Activated naive CD4-positive, alpha-beta T cell treated with anti-CD3 and anti-CD28 coated beads for 36 hours (primary cell): Measurements from ENCODE around the gene SOAT1. TPM values are rescaled to one million over a fixed set of nuclear protein-coding genes. Genes with fewer than 3 reads are reported as not detected.
"Not testable (repeated sequence)": the region's sequence is repeated elsewhere in the genome, so short reads cannot be mapped to it uniquely, and the experiment has no call there.

Experiments used
- CTCF ChIA-PET: fragments of 350-600 bp; sonication (Branson Sonifier 250); formaldehyde crosslinking; loops from one replicate; lab custom pipeline; 2021; ENCODE audit warnings: antibody characterized with exemption; lab: Charles Lee
- DNase-seq: peaks from one replicate; pipeline ENCODE4 v3.0.0-alpha.2; 2020
- H3K27ac Mint-ChIP-seq: one replicate; pipeline ENCODE4 v1.8.0; 2021; ENCODE audit warnings: mild to moderate bottlenecking, mixed read lengths
- H3K27me3 Mint-ChIP-seq: one replicate; pipeline ENCODE4 v1.8.0; 2021; ENCODE audit warnings: low read depth, mixed read lengths
- H3K36me3 Mint-ChIP-seq: one replicate; pipeline ENCODE4 v1.8.0; 2021; ENCODE audit warnings: low read depth, mixed read lengths
- H3K4me1 Mint-ChIP-seq: one replicate; pipeline ENCODE4 v1.8.0; 2021; ENCODE audit warnings: low read depth, mixed read lengths
- H3K4me3 Mint-ChIP-seq: one replicate; pipeline ENCODE4 v1.8.0; 2021; ENCODE audit warnings: mild to moderate bottlenecking, moderate library complexity, mixed read lengths
- H3K9me3 Mint-ChIP-seq: one replicate; pipeline ENCODE4 v1.8.0; 2021; ENCODE audit warnings: mixed read lengths
- intact Hi-C: fragments of 100-400 bp; cut with micrococcal nuclease; formaldehyde crosslinking; loops from one replicate; pipeline ENCODE4 v1.15.1; 2023
- total RNA-seq, 2 experiments: library from RNA; stranded (reverse); gene quantifications; one replicate each; pipeline ENCODE4 v1.2.3, GENCODE V29; 2021

SOAT1 gene
- 10 to 100 TPM; 38.8 to 42.4 TPM for total RNA-seq

DNA sequence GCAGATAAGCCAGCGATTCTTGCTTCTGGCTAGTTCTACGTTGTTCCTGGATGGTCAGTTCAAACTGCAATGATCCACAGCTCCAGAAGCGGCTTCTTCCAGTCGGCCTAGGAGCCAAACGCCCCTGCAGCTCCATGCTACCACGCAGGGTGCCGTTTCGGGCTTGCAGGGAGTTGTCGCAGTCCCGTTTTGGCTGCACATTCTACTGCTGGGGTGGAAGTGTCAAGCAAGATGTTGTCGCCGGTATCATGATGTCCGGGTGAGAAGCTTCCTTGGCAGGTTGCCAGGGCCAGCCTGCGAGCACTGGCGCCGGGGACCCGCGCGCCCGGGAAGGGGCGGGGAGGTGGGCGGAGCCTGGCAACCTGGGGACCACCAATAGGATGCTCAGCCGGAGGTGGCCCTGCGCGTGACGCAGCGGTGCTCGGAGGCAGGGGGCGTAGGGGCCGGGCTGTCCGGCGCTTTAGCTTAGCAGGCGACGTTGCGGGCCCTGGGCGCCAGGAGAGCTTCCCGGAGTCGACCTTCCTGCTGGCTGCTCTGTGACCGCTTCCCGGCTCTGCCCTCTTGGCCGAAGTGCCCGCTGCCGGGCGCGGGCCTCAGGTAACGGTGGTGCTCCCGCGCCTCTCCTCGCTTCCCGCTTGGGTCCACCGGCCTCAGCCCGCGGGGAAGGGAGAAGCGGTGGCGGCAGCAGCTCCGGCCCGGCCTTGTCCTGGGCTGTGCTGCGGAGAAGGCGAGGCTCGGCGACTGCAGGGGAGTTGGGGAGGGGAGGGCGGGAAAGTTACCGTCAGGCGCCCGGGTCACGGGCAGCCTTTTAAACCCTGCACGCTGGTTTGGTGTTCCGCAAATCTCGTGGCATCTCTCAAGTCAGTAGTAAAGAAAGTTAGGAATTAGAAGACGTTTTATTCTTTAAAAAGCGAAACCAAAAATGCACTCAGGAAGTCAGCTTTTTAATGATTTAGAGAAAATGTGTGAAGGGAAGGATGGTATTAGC lies at the start of gene SOAT1:
Gene SOAT1, plus strand, starts transcription at position 458 of the 988 bp plus-strand sequence. CDS start 8,888 bp downstream, outside the sequence.
- H3K27ac Mint-ChIP-seq: peak within 1 kb of the TSS; percentile 89
- CTCF ChIA-PET: interaction anchor here (0.5 to 3.2 kb wide), 14 partner anchors 7 to 214 kb away, joined by 3 to 13 read pairs (median 3); partner anchors contain the start of gene AXDND1
- peaks cover 8% of the 10 kb centered on the region for H3K36me3 Mint-ChIP-seq
- intact Hi-C loops: loop anchor here (1.0 to 5.0 kb wide), 11 partner anchors 41 to 751 kb away; partner anchors contain the start of genes AXDND1, CEP350, RALGPS2 and TOR1AIP1
- no peaks in the 10 kb centered on the region for H3K27me3 Mint-ChIP-seq
- no peaks in the 10 kb centered on the region for H3K9me3 Mint-ChIP-seq
- H3K4me3 Mint-ChIP-seq: peak within 1 kb of the TSS; percentile 93
- DNase-seq: peak; percentile 93
- peaks cover 44% of the 10 kb centered on the region for H3K4me1 Mint-ChIP-seq

DNA sequence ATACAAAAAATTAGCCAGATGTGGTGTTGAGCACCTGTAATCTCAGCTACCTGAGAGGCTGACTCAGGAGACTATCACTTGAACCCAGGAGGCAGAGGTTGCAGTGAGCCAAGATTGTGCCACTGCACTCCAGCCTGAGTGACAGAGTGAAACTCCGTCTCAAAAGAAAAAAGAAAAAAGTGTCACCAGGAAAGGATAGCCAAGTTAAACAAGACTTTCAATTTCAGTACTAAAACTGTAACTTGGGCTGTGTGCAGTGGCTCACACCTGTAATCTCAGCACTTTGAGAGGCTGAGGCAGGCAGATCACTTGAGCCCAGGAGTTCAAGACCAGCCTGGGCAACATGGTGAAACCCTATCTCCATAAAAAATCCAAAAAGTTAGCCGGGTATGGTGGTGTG lies 48.2 kb upstream of the SOAT1 start:
- H3K27me3 Mint-ChIP-seq, H3K36me3 Mint-ChIP-seq, H3K4me3 Mint-ChIP-seq, DNase-seq, H3K27ac Mint-ChIP-seq, H3K4me1 Mint-ChIP-seq, H3K9me3 Mint-ChIP-seq, intact Hi-C loops, CTCF ChIA-PET: not testable (repeated sequence)

DNA sequence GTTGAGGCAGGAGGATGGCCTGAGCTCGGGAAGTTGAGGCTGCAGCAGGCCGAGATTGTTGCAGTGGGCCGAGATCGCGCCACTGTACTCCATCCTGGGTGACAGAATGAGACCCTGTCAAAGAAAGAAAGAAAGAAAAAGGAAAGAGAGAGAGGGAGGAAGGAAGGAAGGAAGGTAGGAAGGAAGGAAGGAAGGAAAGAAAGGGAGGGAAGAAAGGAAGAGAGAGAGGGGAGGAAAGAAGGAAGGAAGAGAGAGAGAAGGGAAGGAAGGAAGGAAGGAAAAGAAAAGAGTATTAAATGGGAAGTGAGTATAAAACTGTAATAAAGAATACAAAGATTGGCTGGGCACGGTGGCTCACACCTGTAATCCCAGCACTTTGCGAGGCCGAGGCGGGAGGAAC lies 45.7 kb upstream of the SOAT1 start:
- no peak overlapping the region for H3K27ac Mint-ChIP-seq
- no peak overlapping the region for H3K4me3 Mint-ChIP-seq
- H3K9me3 Mint-ChIP-seq: no peaks in the 10 kb centered on the region
- no peaks in the 10 kb centered on the region for H3K4me1 Mint-ChIP-seq
- H3K36me3 Mint-ChIP-seq: no peaks in the 10 kb centered on the region
- no peaks in the 10 kb centered on the region for H3K27me3 Mint-ChIP-seq
- intact Hi-C loops: no loop called here
- CTCF ChIA-PET: interaction anchor here (0.7 to 1.7 kb wide), 4 partner anchors 10 to 127 kb away, joined by 3 to 4 read pairs (median 4); partner anchors contain the start of gene AXDND1
- DNase-seq: no peak

DNA sequence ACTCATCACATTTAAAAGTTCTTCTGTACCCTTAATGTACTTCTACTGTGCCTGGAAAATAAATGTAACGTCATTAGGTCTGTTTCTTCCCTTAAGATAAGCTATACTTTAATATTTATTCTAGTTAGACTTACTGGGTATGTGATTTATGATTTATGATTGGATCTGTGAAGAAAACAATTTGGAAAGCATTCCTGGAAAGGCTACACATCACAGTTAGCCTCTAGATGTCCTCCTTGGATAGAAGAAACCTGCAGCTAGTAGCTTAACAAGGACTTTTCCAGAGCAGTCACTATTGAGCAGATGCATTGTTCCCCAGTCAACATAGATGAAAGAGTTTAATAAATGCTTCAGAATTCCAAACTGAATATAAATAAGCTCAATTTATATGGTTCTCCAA lies 41.9 kb upstream of the SOAT1 start:
- Mint-ChIP-seq H3K27me3 (no peaks in the 10 kb centered on the region), H3K36me3 (no peaks in the 10 kb centered on the region), H3K4me1 (no peaks in the 10 kb centered on the region), H3K9me3 (no peaks in the 10 kb centered on the region), H3K27ac (no peak overlapping the region), H3K4me3 (no peak overlapping the region)
- intact Hi-C loops: loop anchor here (1.0 to 5.0 kb wide), 2 partner anchors 41 to 118 kb away; partner anchors contain the start of gene SOAT1
- no peak for DNase-seq
- CTCF ChIA-PET: interaction anchor here (0.6 to 3.6 kb wide), 8 partner anchors 11 to 146 kb away, joined by 3 to 14 read pairs (median 4); no protein-coding TSS in a partner anchor

DNA sequence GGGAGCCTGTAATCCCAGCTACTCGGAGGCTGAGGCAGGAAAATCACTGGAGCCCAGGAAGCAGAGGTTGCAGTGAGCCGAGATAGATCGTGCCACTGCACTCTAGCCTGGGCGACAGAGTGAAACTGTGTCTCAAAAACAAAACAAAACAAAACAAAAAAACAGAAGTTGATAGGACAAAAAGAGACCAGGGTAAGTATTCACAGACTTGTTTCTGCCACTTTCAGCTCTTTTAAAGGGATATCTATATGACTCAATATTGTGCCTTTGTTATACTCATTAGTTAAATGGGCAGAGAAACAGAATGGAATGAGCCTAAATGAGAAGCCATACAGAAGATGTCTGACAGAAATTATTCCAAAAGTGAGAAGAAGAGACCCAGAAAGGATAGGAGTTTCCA lies 41.0 kb upstream of the SOAT1 start:
- CTCF ChIA-PET: interaction anchor here (0.8 to 3.6 kb wide), 6 partner anchors 10 to 118 kb away, joined by 3 to 14 read pairs (median 4); no protein-coding TSS in a partner anchor
- Mint-ChIP-seq H3K27ac (no peak overlapping the region), H3K4me3 (no peak overlapping the region)

DNA sequence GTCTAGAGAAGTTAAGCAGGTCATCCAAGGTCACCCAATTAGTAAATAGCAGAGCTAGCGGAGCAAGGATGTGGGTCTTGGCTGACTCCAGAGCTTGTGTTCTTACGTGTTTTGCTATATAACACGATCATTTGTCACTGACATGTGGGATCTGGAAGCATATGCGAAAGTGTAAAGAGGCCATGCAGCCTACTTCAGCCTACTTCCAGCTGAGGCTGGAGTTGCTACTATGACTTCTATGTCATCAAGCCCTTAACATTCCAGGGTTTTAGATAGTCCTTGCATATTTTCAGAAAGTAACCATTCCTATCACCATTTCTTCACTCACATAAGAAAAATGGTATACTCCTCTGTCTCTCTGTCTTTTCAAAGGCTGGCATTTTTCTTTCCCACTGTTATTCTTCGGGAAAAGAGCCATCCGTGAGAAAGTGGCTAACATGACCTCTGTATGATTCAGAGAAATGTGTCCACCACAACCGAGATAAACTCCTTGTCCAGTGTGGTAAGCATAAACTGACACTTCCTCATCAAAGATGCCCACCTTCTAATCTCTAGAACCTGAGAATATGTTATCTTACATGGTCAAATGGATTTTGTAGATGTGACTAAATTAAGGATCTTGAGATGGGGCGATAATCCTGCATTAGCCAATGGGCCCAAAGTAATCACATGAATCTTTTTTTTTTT lies 40.2 kb upstream of the SOAT1 start:
- CTCF ChIA-PET: interaction anchor here (1.1 to 1.5 kb wide), 2 partner anchors 16 to 116 kb away, joined by 3 to 5 read pairs; no protein-coding TSS in a partner anchor
- Mint-ChIP-seq H3K4me3 (no peak overlapping the region), H3K27me3 (no peaks in the 10 kb centered on the region), H3K4me1 (no peaks in the 10 kb centered on the region), H3K9me3 (no peaks in the 10 kb centered on the region), H3K36me3 (no peaks in the 10 kb centered on the region), H3K27ac (no peak overlapping the region)
- DNase-seq: no peak
- intact Hi-C loops: loop anchor here (5.0 kb wide), 1 partner anchor 39 kb away; the partner anchor contains the start of gene SOAT1

More for the DNA sequence above, 41.0 kb upstream of the SOAT1 start:
- no peaks in the 10 kb centered on the region for H3K36me3 Mint-ChIP-seq
- no peaks in the 10 kb centered on the region for H3K4me1 Mint-ChIP-seq
- H3K9me3 Mint-ChIP-seq: no peaks in the 10 kb centered on the region
- H3K27me3 Mint-ChIP-seq: no peaks in the 10 kb centered on the region
- DNase-seq: no peak
- intact Hi-C loops: loop anchor here (5.0 kb wide), 1 partner anchor 40 kb away; the partner anchor contains the start of gene SOAT1

DNA sequence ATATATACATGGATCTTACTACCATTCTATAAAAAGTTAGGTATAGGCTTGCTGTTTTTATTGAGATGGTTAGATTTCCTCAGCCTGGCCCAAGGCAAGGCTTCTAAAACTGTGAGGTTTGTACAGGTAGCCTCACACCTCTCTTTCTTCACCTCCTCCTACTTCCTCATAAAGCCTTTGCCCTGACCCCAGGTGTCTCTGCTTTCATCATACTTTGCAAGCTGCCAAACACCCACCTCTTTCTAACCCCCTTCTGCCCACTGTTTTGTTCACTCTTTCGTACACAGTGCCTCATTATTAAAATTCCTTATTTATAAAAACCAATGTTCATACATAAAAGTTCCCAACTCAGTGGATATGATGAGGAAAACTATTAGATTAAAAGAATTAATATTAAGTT lies 31.4 kb upstream of the SOAT1 start:
- intact Hi-C loops: no loop called here
- Mint-ChIP-seq H3K4me1 (no peaks in the 10 kb centered on the region), H3K4me3 (no peak overlapping the region), H3K27ac (no peak overlapping the region), H3K36me3 (no peaks in the 10 kb centered on the region), H3K9me3 (no peaks in the 10 kb centered on the region), H3K27me3 (no peaks in the 10 kb centered on the region)
- DNase-seq: no peak
- CTCF ChIA-PET: no interaction called here

DNA sequence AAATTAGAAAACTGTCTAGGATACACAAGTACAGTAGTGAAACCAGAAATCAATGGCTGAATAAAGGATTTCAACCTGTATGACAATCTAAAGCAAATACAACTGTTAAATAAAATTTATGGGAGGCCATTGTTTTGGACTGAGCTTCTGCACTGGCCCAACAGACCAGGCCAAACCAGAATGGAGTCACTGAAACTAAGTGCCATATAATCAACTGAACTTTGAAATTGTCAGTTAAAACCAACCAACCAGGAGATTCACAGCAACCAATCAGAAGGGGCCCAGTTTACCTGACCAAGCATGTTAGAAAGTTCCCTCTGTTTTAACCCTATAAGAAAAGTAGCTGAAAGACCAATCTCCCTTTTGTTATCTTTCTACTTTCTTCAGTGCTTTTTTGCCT lies 30.5 kb upstream of the SOAT1 start:
- H3K4me3 Mint-ChIP-seq: no peak overlapping the region
- no peak for DNase-seq

DNA sequence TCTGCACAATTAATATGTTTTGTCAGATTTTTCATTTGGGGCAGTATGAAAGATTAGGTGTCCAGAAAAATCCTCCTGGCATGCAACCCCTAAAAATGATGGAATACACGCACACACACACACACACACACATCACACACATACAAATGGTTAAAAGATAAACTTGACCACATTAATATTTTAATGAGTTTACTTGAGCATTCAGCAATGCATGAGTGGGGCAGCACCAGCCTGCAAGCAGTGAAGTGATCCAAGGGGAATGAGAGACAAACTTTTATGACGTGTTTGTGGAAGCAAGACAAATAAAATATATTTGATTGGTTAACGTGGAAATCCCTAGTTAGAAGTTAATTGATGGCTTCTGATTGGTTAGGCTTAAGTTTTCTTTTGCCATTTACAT lies 29.1 kb upstream of the SOAT1 start:
- Mint-ChIP-seq H3K9me3 (no peaks in the 10 kb centered on the region), H3K27me3 (no peaks in the 10 kb centered on the region), H3K4me1 (no peaks in the 10 kb centered on the region), H3K27ac (no peak overlapping the region), H3K36me3 (no peaks in the 10 kb centered on the region), H3K4me3 (no peak overlapping the region)
- intact Hi-C loops: no loop called here
- DNase-seq: no peak
- CTCF ChIA-PET: no interaction called here

More for the DNA sequence above, 30.5 kb upstream of the SOAT1 start:
- CTCF ChIA-PET: interaction anchor here (0.6 to 0.9 kb wide), 3 partner anchors 11 to 1798 kb away, joined by 3 to 4 read pairs (median 3); no protein-coding TSS in a partner anchor
- H3K27ac Mint-ChIP-seq: no peak overlapping the region
- H3K9me3 Mint-ChIP-seq: no peaks in the 10 kb centered on the region
- intact Hi-C loops: no loop called here
- H3K4me1 Mint-ChIP-seq: no peaks in the 10 kb centered on the region
- H3K36me3 Mint-ChIP-seq: no peaks in the 10 kb centered on the region
- no peaks in the 10 kb centered on the region for H3K27me3 Mint-ChIP-seq

DNA sequence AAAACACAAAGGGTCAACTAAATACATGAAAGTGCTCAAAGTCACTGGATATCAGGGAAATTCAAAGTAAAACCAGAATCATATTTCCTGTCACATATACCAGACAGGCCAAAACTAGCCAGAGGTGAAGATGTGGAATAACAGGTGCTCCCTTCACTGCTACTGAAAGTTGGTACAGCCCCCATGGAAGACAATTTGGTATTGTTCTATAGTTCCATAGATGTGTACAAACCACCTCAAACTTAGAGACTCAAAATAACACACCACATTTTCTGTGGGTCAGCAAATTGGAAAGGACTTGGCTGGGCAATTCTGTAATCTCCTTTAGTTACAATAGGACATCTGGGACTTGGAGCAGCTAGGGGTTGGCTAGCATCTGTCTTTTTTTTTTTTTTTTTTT lies 24.5 kb upstream of the SOAT1 start:
- DNase-seq: no peak
- Mint-ChIP-seq H3K27me3 (no peaks in the 10 kb centered on the region), H3K27ac (no peak overlapping the region), H3K4me3 (no peak overlapping the region), H3K4me1 (no peaks in the 10 kb centered on the region), H3K9me3 (no peaks in the 10 kb centered on the region), H3K36me3 (no peaks in the 10 kb centered on the region)
- CTCF ChIA-PET: interaction anchor here (0.7 kb wide), 1 partner anchor 78 kb away, joined by 3 read pairs; no protein-coding TSS in a partner anchor
- intact Hi-C loops: no loop called here

DNA sequence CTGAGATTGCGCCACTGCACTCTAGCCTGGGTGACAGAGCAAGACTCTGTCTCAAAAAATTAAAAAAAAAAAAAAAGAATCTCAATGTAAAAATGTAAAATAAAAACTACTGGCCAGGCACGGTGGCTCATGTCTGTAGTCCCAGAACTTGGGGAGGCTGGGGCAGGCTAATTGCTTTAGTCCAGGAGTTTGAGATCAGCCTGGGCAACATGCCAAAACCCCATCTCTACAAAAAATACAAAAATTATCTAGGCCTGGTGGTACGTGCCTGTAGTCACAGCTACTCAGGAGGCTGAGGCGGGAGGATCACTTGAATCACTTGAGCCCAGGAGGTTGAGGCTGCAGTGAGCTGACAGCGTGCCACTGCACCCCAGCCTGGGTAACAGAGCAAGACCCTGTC lies 19.2 kb upstream of the SOAT1 start:
- intact Hi-C loops, CTCF ChIA-PET, H3K9me3 Mint-ChIP-seq: not testable (repeated sequence)

DNA sequence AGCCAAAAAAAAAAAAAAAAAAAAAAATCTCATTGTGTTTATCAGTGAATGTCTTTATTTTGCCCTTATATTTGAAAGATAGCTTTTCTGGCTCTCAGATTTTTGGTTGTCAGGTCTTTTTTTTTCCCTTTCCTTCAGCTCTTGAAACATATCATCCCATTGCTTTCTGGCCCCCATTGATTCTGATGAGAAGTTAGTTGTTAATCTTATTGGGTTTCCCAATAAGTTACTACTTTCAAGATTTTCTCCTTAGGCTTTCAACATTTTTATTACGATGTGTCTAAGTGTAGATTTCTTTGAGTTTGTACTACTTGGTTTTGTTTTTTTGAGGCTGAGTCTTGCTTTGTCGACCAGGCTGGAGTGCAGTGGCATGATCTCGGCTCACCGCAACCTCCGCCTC lies 14.7 kb upstream of the SOAT1 start:
- no peak overlapping the region for H3K4me3 Mint-ChIP-seq
- intact Hi-C loops: no loop called here
- no peaks in the 10 kb centered on the region for H3K4me1 Mint-ChIP-seq
- no peaks in the 10 kb centered on the region for H3K27me3 Mint-ChIP-seq
- H3K36me3 Mint-ChIP-seq: no peaks in the 10 kb centered on the region
- no peak overlapping the region for H3K27ac Mint-ChIP-seq
- no peak for DNase-seq
- CTCF ChIA-PET: no interaction called here
- H3K9me3 Mint-ChIP-seq: peaks cover 6% of the 10 kb centered on the region

More for the DNA sequence above, 19.2 kb upstream of the SOAT1 start:
- H3K4me1 Mint-ChIP-seq, DNase-seq, H3K27ac Mint-ChIP-seq, H3K4me3 Mint-ChIP-seq, H3K36me3 Mint-ChIP-seq, H3K27me3 Mint-ChIP-seq: not testable (repeated sequence)
